Measurements from ENCODE around the gene CUBN.

CUBN gene

DNA sequence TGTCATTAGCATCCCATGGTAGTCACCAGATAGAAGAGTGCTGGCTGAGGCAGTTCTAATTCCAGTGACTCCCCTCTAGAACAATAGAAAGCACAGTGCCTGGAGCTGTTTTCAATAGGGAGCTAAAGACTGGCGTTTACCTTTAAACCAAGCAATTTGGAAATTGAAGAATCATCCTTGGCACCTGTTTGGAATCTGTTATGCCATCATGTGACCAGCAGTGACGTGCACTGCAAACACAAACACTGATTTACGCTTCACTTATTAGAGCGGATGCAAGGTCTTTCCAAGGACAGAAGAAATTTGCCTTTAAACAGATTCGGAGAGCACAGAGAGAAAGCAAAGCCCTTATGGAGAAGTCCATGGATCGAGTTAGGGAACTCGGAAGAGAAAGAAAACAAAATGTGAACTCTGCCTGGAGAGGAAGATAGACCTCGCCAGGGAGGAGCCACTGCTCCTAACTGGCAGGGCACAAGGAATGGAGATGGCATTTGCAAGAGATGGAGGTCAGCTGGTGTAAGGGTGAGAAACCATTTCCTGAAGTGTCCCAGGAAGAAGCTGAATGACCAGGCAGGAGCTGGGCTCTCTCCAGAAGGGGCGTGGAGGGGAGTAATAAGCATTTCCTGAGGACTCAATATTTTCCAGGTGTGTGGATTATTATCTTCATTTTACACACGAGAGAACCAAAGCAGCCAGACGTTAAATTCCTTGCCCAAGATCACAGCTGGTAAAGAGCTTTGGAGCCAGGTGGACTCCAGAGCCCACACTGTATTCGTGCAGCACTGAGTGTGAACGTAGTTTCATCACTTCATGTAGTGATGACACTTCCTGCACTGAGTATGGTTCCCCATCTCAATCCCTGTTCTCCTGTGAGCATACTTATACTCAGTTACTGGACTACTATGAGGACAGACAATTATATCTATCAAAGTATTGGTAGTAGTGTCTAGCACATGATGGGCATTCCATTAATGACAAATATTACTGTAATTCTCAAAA is 97.7 kb downstream of the CUBN start:
- no peaks in the 10 kb centered on the region for H3K27me3 ChIP-seq (ENCODE audit: insufficient read depth, insufficient read length)
- H3K9ac ChIP-seq (ENCODE audit: insufficient read length, low read depth) = no peak overlapping the region
- TF ChIP-seq SUZ12 (IDR thresholded peaks at IDR 0.05; ENCODE audit: extremely low read depth, insufficient read depth, insufficient read length) (no peak), YY1 (IDR thresholded peaks at IDR 0.05; ENCODE audit: insufficient read depth, insufficient read length) (no peak), ZNF274 (IDR thresholded peaks at IDR 0.05; ENCODE audit: low read depth, low read length) (no peak)
- H3K9me3 ChIP-seq (ENCODE audit: insufficient read depth, low read length) = no peaks in the 10 kb centered on the region
- H3K4me3 ChIP-seq (ENCODE audit: insufficient read length, low read depth) = no peak overlapping the region
- no peaks in the 10 kb centered on the region for H3K4me1 ChIP-seq (ENCODE audit: insufficient read depth, insufficient read length)
- no peak for DNase-seq (ENCODE audit: low read depth, low spot score)
- no peaks in the 10 kb centered on the region for H3K36me3 ChIP-seq (ENCODE audit: insufficient read depth, insufficient read length, low read length)

DNA sequence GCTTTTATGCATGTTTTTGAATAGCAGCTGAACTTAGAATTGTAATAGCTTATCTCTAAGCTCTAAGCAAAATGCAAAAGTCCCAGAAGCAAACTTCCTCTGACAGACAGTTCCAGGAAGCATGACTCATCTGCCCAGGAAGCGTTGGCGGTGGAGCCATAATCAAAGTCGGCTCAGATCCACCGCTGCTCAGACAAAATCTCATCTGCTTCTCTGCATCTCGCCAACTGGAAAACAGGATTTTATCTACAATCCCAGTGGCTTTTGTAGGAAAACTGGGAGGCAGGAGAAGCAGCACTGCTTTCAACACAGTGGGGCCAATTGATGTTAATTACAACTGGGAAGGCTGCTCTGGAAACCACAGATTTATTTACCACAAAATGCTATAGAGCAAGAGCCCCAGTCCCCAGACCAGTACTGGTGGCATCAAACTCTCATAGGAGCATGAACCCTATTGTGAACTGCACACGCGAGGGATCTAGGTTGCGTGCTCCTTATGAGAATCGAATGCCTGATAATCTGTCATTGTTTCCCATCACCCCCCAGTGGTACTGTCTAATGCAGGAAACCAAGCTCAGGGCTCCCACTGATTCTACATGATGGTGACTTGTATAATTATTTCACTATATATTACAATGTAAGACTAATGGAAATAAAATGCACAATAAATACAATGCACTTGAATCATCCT is 99.9 kb downstream of the CUBN start:
- Histone ChIP-seq H3K4me3 (ENCODE audit: insufficient read length, low read depth) (no peak overlapping the region), H3K36me3 (ENCODE audit: insufficient read depth, insufficient read length, low read length) (no peaks in the 10 kb centered on the region), H3K4me1 (ENCODE audit: insufficient read depth, insufficient read length) (no peaks in the 10 kb centered on the region), H3K9ac (ENCODE audit: insufficient read length, low read depth) (no peak overlapping the region), H3K27me3 (ENCODE audit: insufficient read depth, insufficient read length) (no peaks in the 10 kb centered on the region), H3K9me3 (ENCODE audit: insufficient read depth, low read length) (no peaks in the 10 kb centered on the region)
- TF ChIP-seq SUZ12 (IDR thresholded peaks at IDR 0.05; ENCODE audit: extremely low read depth, insufficient read depth, insufficient read length) (no peak), ZNF274 (IDR thresholded peaks at IDR 0.05; ENCODE audit: low read depth, low read length) (no peak), YY1 (IDR thresholded peaks at IDR 0.05; ENCODE audit: insufficient read depth, insufficient read length) (no peak)
- no peak for DNase-seq (ENCODE audit: low read depth, low spot score)

DNA sequence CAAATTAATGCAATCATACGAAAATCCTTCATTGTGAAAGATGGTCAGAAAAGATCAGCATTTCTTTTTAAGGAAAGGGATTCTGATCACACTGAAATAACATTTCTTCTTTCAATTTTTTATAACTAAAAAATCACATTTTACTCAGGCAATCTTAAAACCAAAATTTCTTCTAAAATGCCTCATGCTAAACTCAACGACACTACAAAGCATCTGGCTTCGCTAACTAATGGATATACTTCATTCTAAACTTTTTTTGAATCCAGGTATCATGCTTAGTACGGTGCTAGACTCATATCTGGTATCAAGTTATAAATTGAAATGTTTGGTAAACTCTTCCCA is 100.4 kb downstream of the CUBN start:
- Histone ChIP-seq H3K4me3 (ENCODE audit: insufficient read length, low read depth) (no peak overlapping the region), H3K27me3 (ENCODE audit: insufficient read depth, insufficient read length) (no peaks in the 10 kb centered on the region), H3K4me1 (ENCODE audit: insufficient read depth, insufficient read length) (no peaks in the 10 kb centered on the region), H3K36me3 (ENCODE audit: insufficient read depth, insufficient read length, low read length) (no peaks in the 10 kb centered on the region), H3K9ac (ENCODE audit: insufficient read length, low read depth) (no peak overlapping the region), H3K9me3 (ENCODE audit: insufficient read depth, low read length) (no peaks in the 10 kb centered on the region)
- TF ChIP-seq ZNF274 (IDR thresholded peaks at IDR 0.05; ENCODE audit: low read depth, low read length) = no peak
- TF ChIP-seq SUZ12 (IDR thresholded peaks at IDR 0.05; ENCODE audit: extremely low read depth, insufficient read depth, insufficient read length) = no peak
- TF ChIP-seq YY1 (IDR thresholded peaks at IDR 0.05; ENCODE audit: insufficient read depth, insufficient read length) = no peak
- DNase-seq (ENCODE audit: low read depth, low spot score) = no peak

GRCh38 chr10:17028798-17029197 is 100.8 kb downstream of the CUBN start:
- no peak for TF ChIP-seq YY1 (IDR thresholded peaks at IDR 0.05; ENCODE audit: insufficient read depth, insufficient read length)
- TF ChIP-seq ZNF274 (IDR thresholded peaks at IDR 0.05; ENCODE audit: low read depth, low read length) = no peak
- no peak for TF ChIP-seq SUZ12 (IDR thresholded peaks at IDR 0.05; ENCODE audit: extremely low read depth, insufficient read depth, insufficient read length)
- Histone ChIP-seq H3K36me3 (ENCODE audit: insufficient read depth, insufficient read length, low read length) (no peaks in the 10 kb centered on the region), H3K9ac (ENCODE audit: insufficient read length, low read depth) (no peak overlapping the region), H3K4me3 (ENCODE audit: insufficient read length, low read depth) (no peak overlapping the region), H3K9me3 (ENCODE audit: insufficient read depth, low read length) (no peaks in the 10 kb centered on the region), H3K27me3 (ENCODE audit: insufficient read depth, insufficient read length) (no peaks in the 10 kb centered on the region), H3K4me1 (ENCODE audit: insufficient read depth, insufficient read length) (no peaks in the 10 kb centered on the region)
- no peak for DNase-seq (ENCODE audit: low read depth, low spot score)

DNA sequence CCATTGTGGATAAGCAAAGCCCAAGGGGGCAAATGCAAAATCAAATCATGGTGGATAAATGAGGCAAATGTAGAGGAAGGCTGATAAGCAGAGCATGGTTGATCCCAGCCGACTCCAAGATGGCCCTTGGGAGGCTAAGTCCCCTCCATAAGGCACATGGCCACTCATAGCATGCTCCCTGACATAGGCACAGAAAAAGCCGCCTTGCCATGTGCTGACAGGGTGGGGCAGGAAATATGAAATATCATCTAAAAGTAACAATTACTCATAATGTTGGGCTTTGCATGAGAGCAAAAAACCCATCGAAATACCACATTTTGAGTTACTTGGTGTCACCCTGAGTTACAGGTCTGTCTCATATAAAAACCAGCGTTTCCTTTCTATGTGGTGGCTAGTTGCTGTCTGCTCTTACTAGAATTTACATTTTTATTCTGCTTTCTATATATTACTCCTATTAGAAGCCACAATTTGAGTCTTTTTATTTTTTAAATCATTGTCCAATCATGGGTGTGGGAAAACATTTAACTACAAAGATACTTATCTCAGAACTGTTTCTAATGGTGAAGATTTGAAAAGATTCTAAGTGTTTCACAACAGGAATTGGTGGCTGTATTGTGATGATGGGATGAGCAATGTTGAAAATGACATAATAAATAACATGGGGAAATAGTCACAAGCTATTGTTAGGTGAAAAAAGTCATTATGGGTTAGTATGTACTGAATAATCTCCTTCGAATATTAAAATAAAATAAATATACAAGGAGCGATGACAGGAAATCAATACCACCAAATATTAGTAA is 102.7 kb downstream of the CUBN start:
- Histone ChIP-seq H3K4me1 (ENCODE audit: insufficient read depth, insufficient read length) (no peaks in the 10 kb centered on the region), H3K4me3 (ENCODE audit: insufficient read length, low read depth) (no peak overlapping the region)
- TF ChIP-seq SUZ12 (IDR thresholded peaks at IDR 0.05; ENCODE audit: extremely low read depth, insufficient read depth, insufficient read length) (no peak), YY1 (IDR thresholded peaks at IDR 0.05; ENCODE audit: insufficient read depth, insufficient read length) (no peak), ZNF274 (IDR thresholded peaks at IDR 0.05; ENCODE audit: low read depth, low read length) (no peak)

DNA sequence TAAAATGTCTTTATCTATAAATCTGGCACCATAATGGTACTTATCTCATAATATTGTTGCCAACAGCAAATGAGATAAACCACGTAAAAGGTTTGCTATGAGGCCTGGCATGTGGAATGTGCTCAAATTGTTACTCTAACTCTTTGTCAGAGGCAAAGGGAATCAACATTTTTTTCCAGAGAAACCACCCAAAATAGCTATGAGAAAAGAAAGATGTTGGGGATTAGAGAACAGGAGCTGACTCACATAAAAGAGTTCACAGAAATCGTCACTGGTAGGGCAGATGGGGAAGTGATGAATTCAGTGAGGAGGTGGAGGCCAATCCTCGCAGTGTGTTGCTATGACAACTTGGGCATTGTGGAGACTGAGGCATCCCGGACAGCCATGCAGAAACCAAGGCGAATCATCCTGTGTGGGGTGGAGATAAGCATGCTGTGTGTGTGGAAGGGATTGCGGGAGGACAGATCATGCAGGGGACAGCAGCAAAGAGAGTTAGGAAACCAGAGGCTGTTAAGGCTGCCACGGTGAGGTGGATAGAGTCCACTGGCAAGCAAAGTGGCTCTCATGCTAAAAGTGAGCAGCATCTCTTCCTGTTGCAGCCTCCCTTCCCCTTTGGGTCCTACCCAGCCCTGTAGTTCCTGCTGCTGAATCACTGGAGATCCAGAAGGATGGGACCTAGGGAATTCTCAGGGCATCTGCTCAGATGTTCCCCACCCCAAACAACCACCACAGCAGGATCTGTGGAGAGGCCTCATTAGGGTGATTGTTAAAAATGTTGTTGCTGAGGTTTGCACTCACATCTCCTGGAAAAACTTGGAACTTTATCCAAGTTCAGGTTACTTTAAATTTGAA is 103.9 kb downstream of the CUBN start:
- TF ChIP-seq YY1 (IDR thresholded peaks at IDR 0.05; ENCODE audit: insufficient read depth, insufficient read length) (no peak), ZNF274 (IDR thresholded peaks at IDR 0.05; ENCODE audit: low read depth, low read length) (no peak), SUZ12 (IDR thresholded peaks at IDR 0.05; ENCODE audit: extremely low read depth, insufficient read depth, insufficient read length) (no peak)
- no peak for DNase-seq (ENCODE audit: low read depth, low spot score)
- no peaks in the 10 kb centered on the region for H3K9me3 ChIP-seq (ENCODE audit: insufficient read depth, low read length)
- H3K4me3 ChIP-seq (ENCODE audit: insufficient read length, low read depth) = no peak overlapping the region
- no peaks in the 10 kb centered on the region for H3K27me3 ChIP-seq (ENCODE audit: insufficient read depth, insufficient read length)
- no peak overlapping the region for H3K9ac ChIP-seq (ENCODE audit: insufficient read length, low read depth)
- H3K4me1 ChIP-seq (ENCODE audit: insufficient read depth, insufficient read length) = no peaks in the 10 kb centered on the region
- H3K36me3 ChIP-seq (ENCODE audit: insufficient read depth, insufficient read length, low read length) = no peaks in the 10 kb centered on the region

More for the DNA sequence above, 102.7 kb downstream of the CUBN start:
- no peak for DNase-seq (ENCODE audit: low read depth, low spot score)
- no peak overlapping the region for H3K9ac ChIP-seq (ENCODE audit: insufficient read length, low read depth)
- H3K36me3 ChIP-seq (ENCODE audit: insufficient read depth, insufficient read length, low read length) = no peaks in the 10 kb centered on the region
- H3K27me3 ChIP-seq (ENCODE audit: insufficient read depth, insufficient read length) = no peaks in the 10 kb centered on the region
- H3K9me3 ChIP-seq (ENCODE audit: insufficient read depth, low read length) = no peaks in the 10 kb centered on the region

All from NT2/D1 (cell line).